T-cell (primary cell): Measurements from ENCODE around the gene GRM8. TPM values are rescaled to one million over a fixed set of nuclear protein-coding genes. Genes with fewer than 3 reads are reported as not detected.
"Not testable (repeated sequence)": the region's sequence is repeated elsewhere in the genome, so short reads cannot be mapped to it uniquely, and the experiment has no call there.

Source experiments
- ATAC-seq, 4 experiments: fragments of 200-7000 bp in 3 of 4; fragments of 150-1000 bp in 1 of 4; cut with Tn5 transposase; replicated peaks in 1 of 4; 1 replicate in 3 of 4; 2 replicates in 1 of 4; pipeline ENCODE4 v1.10.0; 2021; ENCODE audit warnings: moderate library complexity in 3 of 4, mild to moderate bottlenecking in 2 of 4, moderate number of reproducible peaks in 1 of 4
- CTCF ChIA-PET, 2 donors: fragments of 300-600 bp; sonication (Branson Sonifier 250); formaldehyde crosslinking; loops; one replicate each; lab custom pipeline; 2022; ENCODE audit warnings: antibody characterized with exemption in 2 of 2; lab: Charles Lee
- POLR2A ChIA-PET, 2 donors: fragments of 300-600 bp; sonication (Branson Sonifier 250); formaldehyde crosslinking; loops; one replicate each; lab custom pipeline; 2022; ENCODE audit warnings: antibody characterized with exemption in 2 of 2; lab: Charles Lee
- DNase-seq, 35 experiments: peaks; one replicate each; pipeline versions ENCODE4 v3.0.0 to v3.0.0-alpha.2; 2013 to 2023
- H3K27ac ChIP-seq: one replicate; pipeline ENCODE4 v1.5.1; 2013; ENCODE audit warnings: low read length
- H3K27me3 ChIP-seq, 2 experiments: replicated peaks in 1 of 2; 1 replicate in 1 of 2; 2 replicates in 1 of 2; pipeline versions ENCODE4 v1.6.1 to v1.7.0; 2013; ENCODE audit warnings: low read length in 1 of 2, mixed read lengths in 1 of 2; ENCODE audit not compliant: control insufficient read depth in 2 of 2, insufficient read depth in 2 of 2; ENCODE audit errors: extremely low read depth in 1 of 2
- H3K36me3 ChIP-seq, 2 donors: 1 replicate in 1 of 2; 2 replicates in 1 of 2; pipeline versions ENCODE4 v1.6.1 to v1.7.0; 2013; ENCODE audit warnings: low read length in 1 of 2; ENCODE audit not compliant: control insufficient read depth in 2 of 2, insufficient read depth in 1 of 2; ENCODE audit errors: extremely low read depth in 1 of 2
- H3K4me1 ChIP-seq, 2 experiments: 1 replicate in 1 of 2; 2 replicates in 1 of 2; pipeline versions ENCODE4 v1.6.1 to v1.7.0; 2013; ENCODE audit warnings: low read length in 2 of 2, mixed read lengths in 1 of 2; ENCODE audit not compliant: insufficient read depth in 2 of 2, control insufficient read depth in 1 of 2; ENCODE audit errors: extremely low read depth in 1 of 2
- H3K4me3 ChIP-seq, 2 donors: 1 replicate in 1 of 2; 2 replicates in 1 of 2; pipeline versions ENCODE4 v1.5.1 to v1.7.0; 2013; ENCODE audit warnings: mild to moderate bottlenecking in 2 of 2, low read length in 1 of 2, moderate library complexity in 1 of 2; ENCODE audit not compliant: control insufficient read depth in 1 of 2; ENCODE audit errors: extremely low read depth in 1 of 2
- H3K9me3 ChIP-seq: 2 replicates; pipeline ENCODE4 v1.7.0; 2013
- H3K27ac Mint-ChIP-seq, 2 donors: one replicate each; pipeline ENCODE4 v1.8.0; 2020 to 2021; ENCODE audit warnings: mild to moderate bottlenecking in 2 of 2, mixed read lengths in 2 of 2
- H3K27me3 Mint-ChIP-seq, 2 donors: one replicate each; pipeline ENCODE4 v1.8.0; 2021 to 2022; ENCODE audit warnings: mixed read lengths in 2 of 2
- H3K36me3 Mint-ChIP-seq: one replicate; pipeline ENCODE4 v1.8.0; 2021; ENCODE audit warnings: mixed read lengths
- H3K4me1 Mint-ChIP-seq, 3 donors: one replicate each; pipeline ENCODE4 v1.8.0; 2020 to 2022; ENCODE audit warnings: mixed read lengths in 3 of 3, mild to moderate bottlenecking in 1 of 3
- H3K4me3 Mint-ChIP-seq, 3 donors: one replicate each; pipeline ENCODE4 v1.8.0; 2020 to 2022; ENCODE audit warnings: mild to moderate bottlenecking in 3 of 3, mixed read lengths in 3 of 3, moderate library complexity in 3 of 3
- H3K9me3 Mint-ChIP-seq, 3 donors: one replicate each; pipeline ENCODE4 v1.8.0; 2020 to 2022; ENCODE audit warnings: mixed read lengths in 3 of 3
- WGBS: methylation state at CpG from one replicate; pipeline ENCODE4 v1.1.5; 2013; ENCODE audit warnings: missing lambda C conversion rate; ENCODE audit not compliant: insufficient coverage; 5-methylcytosine and 5-hydroxymethylcytosine counted together
- total RNA-seq, 35 experiments: library from RNA in 6 of 35; stranded (reverse) in 6 of 35; fragments of 120-200 nt in 1 of 35; gene quantifications; one replicate each; pipeline versions ENCODE4 v1.2.1 to v1.2.4 and lab custom pipeline; 2013 to 2026

The GRM8 gene
- total RNA-seq, 5 donors from 2014 or later (not counting 1 experiment from before 2014, with no cell fraction given): not detected

GRCh38 chr7:126887980-126888379 is 364.8 kb downstream of the GRM8 start:
- H3K9me3 ChIP-seq, H3K27ac ChIP-seq, H3K27me3 ChIP-seq, ATAC-seq, H3K27ac Mint-ChIP-seq, H3K9me3 Mint-ChIP-seq, POLR2A ChIA-PET, H3K27me3 Mint-ChIP-seq, CTCF ChIA-PET, DNase-seq, H3K4me1 Mint-ChIP-seq, H3K4me3 ChIP-seq, H3K4me3 Mint-ChIP-seq, H3K4me1 ChIP-seq, H3K36me3 ChIP-seq, H3K36me3 Mint-ChIP-seq: not testable (repeated sequence)
- WGBS: 56% methylated on average over 1 of the region's 1 CpG

GRCh38 chr7:126887560-126887959 is 365.2 kb downstream of the GRM8 start:
- WGBS: no CpG with 5 or more reads among the region's 4 CpGs
- H3K27me3 ChIP-seq, H3K4me3 Mint-ChIP-seq, H3K27ac Mint-ChIP-seq, H3K4me1 Mint-ChIP-seq, H3K36me3 ChIP-seq, H3K4me3 ChIP-seq, H3K9me3 Mint-ChIP-seq, H3K9me3 ChIP-seq, H3K27me3 Mint-ChIP-seq, ATAC-seq, H3K4me1 ChIP-seq, POLR2A ChIA-PET, CTCF ChIA-PET, H3K36me3 Mint-ChIP-seq, DNase-seq, H3K27ac ChIP-seq: not testable (repeated sequence)

GRCh38 chr7:126882730-126883129 is 370.0 kb downstream of the GRM8 start:
- H3K4me3 Mint-ChIP-seq, H3K27ac ChIP-seq, H3K4me1 Mint-ChIP-seq, H3K27ac Mint-ChIP-seq, H3K9me3 ChIP-seq, CTCF ChIA-PET, ATAC-seq, H3K4me1 ChIP-seq, H3K4me3 ChIP-seq, H3K27me3 Mint-ChIP-seq, POLR2A ChIA-PET, H3K9me3 Mint-ChIP-seq, H3K36me3 ChIP-seq, H3K36me3 Mint-ChIP-seq, DNase-seq, H3K27me3 ChIP-seq: not testable (repeated sequence)
- WGBS: no CpG with 5 or more reads among the region's 1 CpG

- H3K4me3 Mint-ChIP-seq, H3K4me1 Mint-ChIP-seq, CTCF ChIA-PET, H3K27me3 Mint-ChIP-seq, DNase-seq, H3K36me3 ChIP-seq, H3K36me3 Mint-ChIP-seq, H3K9me3 ChIP-seq, H3K9me3 Mint-ChIP-seq, POLR2A ChIA-PET, H3K27me3 ChIP-seq, H3K4me1 ChIP-seq, H3K27ac Mint-ChIP-seq, H3K27ac ChIP-seq, ATAC-seq, H3K4me3 ChIP-seq: not testable (repeated sequence)
- no CpG with 5 or more reads among the region's 2 CpGs for WGBS
These were observed 370.8 kb downstream of the GRM8 start for GRCh38 chr7:126881908-126882307.

GRCh38 chr7:126881315-126881714 is 371.4 kb downstream of the GRM8 start:
- 40% methylated on average over 1 of the region's 4 CpGs for WGBS
- Histone ChIP-seq H3K36me3 (no peaks in the 10 kb centered on the region), H3K4me1 (no peaks in the 10 kb centered on the region), H3K9me3 (no peaks in the 10 kb centered on the region), H3K27me3 (no peaks in the 10 kb centered on the region), H3K4me3 (no peak overlapping the region), H3K27ac (no peak overlapping the region)
- no peak overlapping the region for H3K27ac Mint-ChIP-seq
- peaks cover 0 to 4% of the 10 kb centered on the region in 2 donors for H3K27me3 Mint-ChIP-seq
- DNase-seq: no peak
- no peaks in the 10 kb centered on the region for H3K36me3 Mint-ChIP-seq
- H3K4me1 Mint-ChIP-seq: no peaks in the 10 kb centered on the region
- peaks cover 0 to 4% (median 0%) of the 10 kb centered on the region in 3 donors for H3K9me3 Mint-ChIP-seq
- POLR2A ChIA-PET: no interaction called here
- no peak for ATAC-seq
- CTCF ChIA-PET: no interaction called here
- H3K4me3 Mint-ChIP-seq: no peak overlapping the region

- H3K27ac Mint-ChIP-seq, H3K27me3 ChIP-seq, H3K4me3 ChIP-seq, H3K27me3 Mint-ChIP-seq, H3K4me1 ChIP-seq, H3K4me3 Mint-ChIP-seq, H3K9me3 Mint-ChIP-seq, H3K36me3 Mint-ChIP-seq, H3K27ac ChIP-seq, DNase-seq, POLR2A ChIA-PET, ATAC-seq, H3K36me3 ChIP-seq, CTCF ChIA-PET, H3K4me1 Mint-ChIP-seq, H3K9me3 ChIP-seq: not testable (repeated sequence)
- WGBS: no CpG with 5 or more reads among the region's 3 CpGs
These were observed 376.2 kb downstream of the GRM8 start for GRCh38 chr7:126876536-126876935.

GRCh38 chr7:126856691-126857291 is 395.9 kb downstream of the GRM8 start:
- no peaks in the 10 kb centered on the region for H3K36me3 ChIP-seq
- H3K27ac ChIP-seq: no peak overlapping the region
- H3K27me3 Mint-ChIP-seq: peaks cover 2 to 14% of the 10 kb centered on the region in 2 donors
- H3K4me3 ChIP-seq: no peak overlapping the region
- H3K9me3 ChIP-seq: no peaks in the 10 kb centered on the region
- H3K27ac Mint-ChIP-seq: no peak overlapping the region
- peak in 1 of 35 experiments; percentile 2 for DNase-seq
- no peak overlapping the region for H3K4me3 Mint-ChIP-seq
- ATAC-seq: no peak
- no peaks in the 10 kb centered on the region for H3K9me3 Mint-ChIP-seq
- CTCF ChIA-PET: no interaction called here
- no peaks in the 10 kb centered on the region for H3K4me1 Mint-ChIP-seq
- POLR2A ChIA-PET: no interaction called here
- WGBS: no CpG with 5 or more reads among the region's 2 CpGs
- H3K36me3 Mint-ChIP-seq: no peaks in the 10 kb centered on the region
- no peaks in the 10 kb centered on the region for H3K4me1 ChIP-seq
- H3K27me3 ChIP-seq: no peaks in the 10 kb centered on the region
